ELF-1 (cell line): Measurements from ENCODE around the gene CPT2.

Source experiments
- DNase-seq: peaks from one replicate; pipeline ENCODE4 v3.0.0-alpha.2; 2016; ENCODE audit warnings: low read depth, low spot score

Gene CPT2

DNA sequence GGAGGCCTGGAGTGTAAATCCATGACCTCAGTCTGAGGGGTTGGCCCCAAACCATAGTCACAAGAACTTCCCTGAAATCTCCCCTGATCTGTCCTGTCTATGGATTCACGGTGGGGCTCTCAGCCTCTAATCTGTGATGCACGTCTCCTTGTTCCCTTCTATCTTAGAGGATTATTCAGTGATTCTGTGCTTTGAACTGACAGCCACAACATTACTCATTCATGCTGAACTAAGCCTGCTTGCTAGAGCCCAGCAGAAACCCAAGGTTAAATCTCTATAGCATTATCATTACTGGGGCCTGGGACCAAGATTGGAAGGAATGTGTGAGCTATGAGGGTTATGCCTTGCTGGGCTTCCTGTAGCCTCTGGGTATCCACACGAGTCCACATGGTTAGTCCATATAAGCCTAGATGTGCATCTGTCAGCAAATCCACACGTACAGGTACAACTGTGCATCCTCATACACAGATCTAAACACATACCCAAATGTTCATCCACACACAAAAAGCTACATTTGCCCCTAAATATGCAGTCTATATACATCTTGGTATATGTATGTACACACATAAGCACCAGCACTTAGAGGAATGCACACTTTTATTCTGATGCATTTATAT lies 64.1 kb downstream of the CPT2 start:
- no peak for DNase-seq

DNA sequence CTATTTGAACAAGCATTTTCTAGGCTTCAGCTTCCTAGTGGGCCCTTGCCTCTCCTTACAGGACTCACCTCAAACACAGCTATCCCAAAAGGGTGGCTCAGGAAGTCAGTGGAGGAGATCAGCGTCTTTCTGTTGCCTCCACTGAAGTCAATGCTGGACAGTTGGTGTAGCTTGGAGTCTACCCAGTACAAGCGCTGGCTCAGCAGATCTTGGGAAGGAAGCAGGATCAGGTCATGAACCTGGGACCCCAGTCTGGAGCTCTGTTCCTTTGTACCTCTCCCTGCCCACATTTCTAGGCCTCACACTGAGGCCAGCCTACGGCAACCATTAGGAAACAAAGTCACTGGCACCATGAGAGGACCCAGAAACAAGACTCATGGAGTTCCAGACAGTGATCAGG lies 65.4 kb downstream of the CPT2 start:
- no peak for DNase-seq
